Type B pancreatic cell (in vitro differentiated cells): ENCODE measurements around the gene BCL10. TPM values are rescaled to one million over a fixed set of nuclear protein-coding genes. Genes with fewer than 3 reads are reported as not detected.

Source experiments
- DNase-seq: peaks from one replicate; pipeline ENCODE4 v3.0.0; 2021; ENCODE audit warnings: mixed read lengths; ENCODE audit not compliant: unreplicated experiment; ENCODE audit errors: extremely low spot score
- H3K27ac Mint-ChIP-seq: 2 replicates; pipeline ENCODE4 v1.8.0; 2021; ENCODE audit warnings: mild to moderate bottlenecking, mixed read lengths
- H3K27me3 Mint-ChIP-seq: 2 replicates; pipeline ENCODE4 v1.8.0; 2021; ENCODE audit warnings: mixed read lengths
- H3K36me3 Mint-ChIP-seq: 2 replicates; pipeline ENCODE4 v1.8.0; 2021; ENCODE audit warnings: mixed read lengths
- H3K4me1 Mint-ChIP-seq: one replicate; pipeline ENCODE4 v1.8.0; 2021; ENCODE audit warnings: mixed read lengths; ENCODE audit not compliant: unreplicated experiment
- H3K4me3 Mint-ChIP-seq: 2 replicates; pipeline ENCODE4 v1.8.0; 2021; ENCODE audit warnings: mild to moderate bottlenecking, mixed read lengths
- H3K9me3 Mint-ChIP-seq: 2 replicates; pipeline ENCODE4 v1.8.0; 2021; ENCODE audit warnings: mixed read lengths
- long read RNA-seq: library from polyadenylated mRNA; unstranded; transcript quantifications from one replicate; pipeline ENCODE4 v2.0.0, GENCODE V29; 2020
- total RNA-seq: library from RNA; stranded (reverse); gene quantifications from 2 replicates; pipeline ENCODE4 v1.2.1, GENCODE V29; 2021; ENCODE audit warnings: low replicate concordance
- TF ChIP-seq, protein P1 (sequence below): fragments of 200-600 bp; sonication (generic); conservative IDR thresholded peaks from 2 replicates; pipeline ENCODE4 v1.5.0; 2021; ENCODE audit warnings: antibody characterized with exemption, mild to moderate bottlenecking

BCL10 gene
- 25.0 and 34.7 TPM in 2 replicates for total RNA-seq
- long read RNA-seq, transcript BCL10-203 (3 exons, 2,833 nt): major isoform, 98 of 137 reads
- long read RNA-seq, transcript BCL10-202 (3 exons, 776 nt): minor isoform, 8 of 137 reads
- long read RNA-seq, partial matches to known transcripts: 0 of 137 reads
- long read RNA-seq, other reads (novel, unspliced or antisense): 31 of 137 reads

GRCh38 chr1:85276215-85276977 lies at the start of gene BCL10:
Gene BCL10 (minus strand): TSS chr1:85276632. CDS start chr1:85276352, 280 bp downstream.
- peak; percentile 98 for DNase-seq
- peaks cover 7% of the 10 kb centered on the region for H3K27me3 Mint-ChIP-seq
- H3K36me3 Mint-ChIP-seq: peaks cover 16% of the 10 kb centered on the region
- H3K4me3 Mint-ChIP-seq: peak within 1 kb of the TSS; percentile 95
- H3K4me1 Mint-ChIP-seq: peaks cover 22% of the 10 kb centered on the region
- peaks cover 5% of the 10 kb centered on the region for H3K9me3 Mint-ChIP-seq
- TF ChIP-seq, protein P1, sequence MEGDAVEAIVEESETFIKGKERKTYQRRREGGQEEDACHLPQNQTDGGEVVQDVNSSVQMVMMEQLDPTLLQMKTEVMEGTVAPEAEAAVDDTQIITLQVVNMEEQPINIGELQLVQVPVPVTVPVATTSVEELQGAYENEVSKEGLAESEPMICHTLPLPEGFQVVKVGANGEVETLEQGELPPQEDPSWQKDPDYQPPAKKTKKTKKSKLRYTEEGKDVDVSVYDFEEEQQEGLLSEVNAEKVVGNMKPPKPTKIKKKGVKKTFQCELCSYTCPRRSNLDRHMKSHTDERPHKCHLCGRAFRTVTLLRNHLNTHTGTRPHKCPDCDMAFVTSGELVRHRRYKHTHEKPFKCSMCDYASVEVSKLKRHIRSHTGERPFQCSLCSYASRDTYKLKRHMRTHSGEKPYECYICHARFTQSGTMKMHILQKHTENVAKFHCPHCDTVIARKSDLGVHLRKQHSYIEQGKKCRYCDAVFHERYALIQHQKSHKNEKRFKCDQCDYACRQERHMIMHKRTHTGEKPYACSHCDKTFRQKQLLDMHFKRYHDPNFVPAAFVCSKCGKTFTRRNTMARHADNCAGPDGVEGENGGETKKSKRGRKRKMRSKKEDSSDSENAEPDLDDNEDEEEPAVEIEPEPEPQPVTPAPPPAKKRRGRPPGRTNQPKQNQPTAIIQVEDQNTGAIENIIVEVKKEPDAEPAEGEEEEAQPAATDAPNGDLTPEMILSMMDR: no peak
- H3K27ac Mint-ChIP-seq: peak within 1 kb of the TSS; percentile 96

DNA sequence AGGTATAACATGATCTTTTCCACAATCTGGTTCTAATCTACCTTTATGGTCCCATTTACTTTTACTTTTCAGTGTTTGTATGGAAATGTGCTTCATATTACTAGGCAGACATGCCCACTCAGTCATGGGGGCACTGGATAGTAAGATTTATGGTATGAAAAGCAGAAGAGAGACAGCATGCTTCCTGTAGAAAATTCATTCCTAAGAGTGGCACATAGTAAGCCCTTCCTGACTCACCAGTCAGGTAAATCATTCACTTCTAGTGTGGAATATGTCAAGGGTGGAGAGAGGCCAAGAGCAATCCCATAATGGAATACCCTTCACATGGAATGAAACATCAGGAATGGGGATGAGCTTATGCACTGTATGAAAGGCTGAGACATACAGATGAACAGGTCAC lies 49.5 kb upstream of the BCL10 start:
- peaks cover 17% of the 10 kb centered on the region for H3K4me1 Mint-ChIP-seq
- no peak for DNase-seq
- H3K36me3 Mint-ChIP-seq: no peaks in the 10 kb centered on the region
- H3K4me3 Mint-ChIP-seq: no peak overlapping the region
- H3K9me3 Mint-ChIP-seq: no peaks in the 10 kb centered on the region
- no peaks in the 10 kb centered on the region for H3K27me3 Mint-ChIP-seq
- H3K27ac Mint-ChIP-seq: no peak overlapping the region
- TF ChIP-seq, protein P1: no peak

DNA sequence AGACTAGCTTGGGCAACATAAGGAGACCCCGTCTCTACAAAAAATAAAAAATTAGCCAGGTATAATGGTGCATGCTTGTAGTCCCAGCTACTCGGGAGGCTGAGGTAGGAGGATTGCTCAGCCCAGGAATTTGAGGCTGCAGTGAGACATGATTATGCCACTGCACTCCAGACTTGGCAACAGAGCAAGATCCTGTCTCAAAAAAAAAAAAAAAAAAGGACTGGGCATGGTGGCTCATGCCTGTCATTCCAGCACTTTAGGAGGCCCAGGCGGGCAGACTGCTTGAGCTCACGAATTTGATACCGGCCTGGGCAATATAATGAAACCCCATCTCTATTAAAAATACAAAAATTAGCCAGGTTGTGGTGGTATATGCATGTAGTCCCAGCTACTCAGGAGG lies 47.3 kb upstream of the BCL10 start:
- H3K27me3 Mint-ChIP-seq: no peaks in the 10 kb centered on the region
- no peak for DNase-seq
- H3K36me3 Mint-ChIP-seq: peaks cover 4% of the 10 kb centered on the region
- peaks cover 16% of the 10 kb centered on the region for H3K4me1 Mint-ChIP-seq
- TF ChIP-seq, protein P1: no peak
- no peak overlapping the region for H3K4me3 Mint-ChIP-seq
- no peak overlapping the region for H3K27ac Mint-ChIP-seq
- no peaks in the 10 kb centered on the region for H3K9me3 Mint-ChIP-seq

DNA sequence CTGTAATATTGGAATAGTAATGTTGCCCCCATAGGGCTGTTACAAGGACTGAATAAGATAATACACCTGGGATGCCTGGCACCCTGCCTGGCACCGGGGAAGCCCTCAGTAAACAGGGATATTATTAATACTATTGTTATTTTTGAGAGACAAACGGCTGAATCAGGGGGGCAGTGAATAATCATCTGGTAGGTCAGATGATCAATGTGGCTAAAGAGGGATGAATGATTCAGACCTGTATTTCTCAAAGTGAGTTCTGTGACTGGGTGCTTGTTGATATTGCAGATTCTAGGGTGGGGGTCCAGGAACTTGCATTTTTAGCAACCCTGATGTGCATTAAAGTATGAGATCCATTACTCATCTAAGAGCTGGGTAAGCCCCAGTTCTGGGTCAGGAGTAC lies 46.2 kb upstream of the BCL10 start:
- TF ChIP-seq, protein P1: no peak

DNA sequence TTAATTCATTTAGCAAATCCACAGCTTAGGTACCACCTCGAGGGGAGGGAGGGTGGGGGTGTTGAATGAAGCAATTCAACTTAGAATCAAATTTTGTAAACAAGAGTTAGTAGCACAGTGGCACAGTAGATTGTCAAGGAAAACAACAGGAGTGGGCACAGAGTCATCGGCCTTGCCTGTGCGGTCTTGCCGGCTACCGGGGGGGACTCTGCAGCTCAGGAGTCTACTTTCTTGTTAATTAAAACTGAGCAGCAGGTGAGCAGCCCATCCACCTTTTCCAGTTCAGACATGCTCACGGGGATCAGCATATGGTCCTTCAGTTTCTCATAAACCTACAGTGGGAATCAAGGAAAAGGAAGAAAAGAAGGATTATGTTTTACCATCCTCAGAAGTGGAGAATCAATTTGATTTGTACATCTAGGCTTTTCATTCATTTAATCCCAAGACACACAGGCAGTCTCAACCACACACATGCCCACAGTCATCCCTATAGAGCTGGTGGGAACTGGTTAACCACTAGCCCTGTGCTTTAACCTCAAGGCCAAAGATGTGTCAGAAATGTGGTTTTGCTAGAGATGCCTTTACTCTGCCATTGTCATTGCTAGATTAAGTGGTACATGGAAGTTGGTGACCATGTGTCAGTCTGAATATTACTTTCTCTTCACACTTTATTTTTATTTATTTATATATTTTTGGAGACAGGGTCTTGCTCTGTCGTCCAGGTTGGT lies 45.0 kb upstream of the BCL10 start:
- Mint-ChIP-seq H3K27ac (no peak overlapping the region), H3K4me1 (peaks cover 16% of the 10 kb centered on the region)

More for the DNA sequence above, 46.2 kb upstream of the BCL10 start:
- Mint-ChIP-seq H3K9me3 (no peaks in the 10 kb centered on the region), H3K27me3 (no peaks in the 10 kb centered on the region), H3K36me3 (peaks cover 4% of the 10 kb centered on the region), H3K4me3 (no peak overlapping the region), H3K4me1 (peaks cover 14% of the 10 kb centered on the region), H3K27ac (no peak overlapping the region)
- no peak for DNase-seq

More for the DNA sequence above, 45.0 kb upstream of the BCL10 start:
- Mint-ChIP-seq H3K27me3 (no peaks in the 10 kb centered on the region), H3K4me3 (no peak overlapping the region), H3K36me3 (peaks cover 4% of the 10 kb centered on the region), H3K9me3 (no peaks in the 10 kb centered on the region)
- TF ChIP-seq, protein P1: no peak
- DNase-seq: no peak
